H1 (cell line): Measurements from ENCODE around the gene EN1. TPM values are rescaled to one million over a fixed set of nuclear protein-coding genes. Genes with fewer than 3 reads are reported as not detected.
A peak's percentile ranks its signal among the peaks of the same experiment; 100 is the strongest.

ENCODE experiments used
- CTCF ChIA-PET: fragments of 300-600 bp; sonication (Branson Sonifier 250); formaldehyde crosslinking; loops from one replicate; lab custom pipeline; 2021; ENCODE audit not compliant: partially characterized antibody; lab: Charles Lee
- POLR2A ChIA-PET: fragments of 300-600 bp; sonication (Branson Sonifier 250); formaldehyde crosslinking; loops from one replicate; lab custom pipeline; 2021; ENCODE audit warnings: inconsistent platforms; ENCODE audit not compliant: partially characterized antibody; lab: Charles Lee
- DNase-seq, 2 experiments: peaks; one replicate each; pipeline versions ENCODE4 v3.0.0 to v3.0.0-alpha.2; 2010 to 2022; ENCODE audit warnings: low spot score in 2 of 2, low read depth in 1 of 2, mixed read lengths in 1 of 2
- FAIRE-seq: peaks from 2 replicates; lab custom pipeline; 2011; peaks lifted over from hg19 to GRCh38; lab: Jason Lieb, UNC
- H2AFZ ChIP-seq: 2 replicates; pipeline ENCODE4 v1.8.1; 2012; ENCODE audit warnings: low read length, inconsistent platforms
- H2AK5ac ChIP-seq: 2 replicates; pipeline ENCODE4 v1.6.1; 2013; ENCODE audit warnings: low read depth, low read length
- H2BK120ac ChIP-seq: replicated peaks from 2 replicates; pipeline ENCODE3; 2013; ENCODE audit warnings: low read depth, low read length, inconsistent platforms
- H2BK12ac ChIP-seq: 2 replicates; pipeline ENCODE4 v1.6.1; 2013; ENCODE audit warnings: low read depth, low read length
- H2BK15ac ChIP-seq: 2 replicates; pipeline ENCODE4 v1.6.1; 2013; ENCODE audit warnings: low read length
- H2BK20ac ChIP-seq: 2 replicates; pipeline ENCODE4 v1.6.1; 2013; ENCODE audit warnings: low read length
- H2BK5ac ChIP-seq: 2 replicates; pipeline ENCODE4 v1.6.1; 2013; ENCODE audit warnings: low read depth, low read length
- H3K14ac ChIP-seq: 2 replicates; pipeline ENCODE4 v1.6.1; 2013; ENCODE audit warnings: inconsistent platforms; ENCODE audit not compliant: insufficient read length
- H3K18ac ChIP-seq: 2 replicates; pipeline ENCODE4 v1.6.1; 2013; ENCODE audit warnings: low read length; ENCODE audit errors: extremely low read depth
- H3K23ac ChIP-seq: 2 replicates; pipeline ENCODE4 v1.6.1; 2013; ENCODE audit warnings: inconsistent platforms; ENCODE audit not compliant: insufficient read length
- H3K23me2 ChIP-seq: 2 replicates; pipeline ENCODE4 v1.6.1; 2013; ENCODE audit warnings: low read depth, low read length
- H3K27ac ChIP-seq: 2 replicates; pipeline ENCODE4 v1.6.1; 2011; ENCODE audit warnings: low read depth, low read length, inconsistent platforms
- H3K27me3 ChIP-seq, 4 experiments: replicated peaks in 1 of 4; 1 replicate in 1 of 4; 2 replicates in 3 of 4; pipeline versions ENCODE4 v1.6.1 to v1.8.1; 2011 to 2013; ENCODE audit warnings: low read length in 3 of 4, mild to moderate bottlenecking in 3 of 4, inconsistent platforms in 2 of 4, mixed read lengths in 2 of 4, moderate library complexity in 1 of 4; ENCODE audit not compliant: control insufficient read depth in 3 of 4, insufficient read depth in 3 of 4; ENCODE audit errors: extremely low read depth in 1 of 4
- H3K36me3 ChIP-seq, 4 experiments: 2 replicates each; pipeline versions ENCODE4 v1.6.1 to v1.8.1; 2011 to 2013; ENCODE audit warnings: mild to moderate bottlenecking in 4 of 4, low read length in 3 of 4, moderate library complexity in 2 of 4, control low read depth in 1 of 4, inconsistent platforms in 1 of 4; ENCODE audit not compliant: insufficient read depth in 4 of 4, control insufficient read depth in 2 of 4
- H3K4ac ChIP-seq: replicated peaks from 2 replicates; pipeline ENCODE3; 2013; ENCODE audit warnings: low read length, low read depth, mixed read lengths, inconsistent platforms; ENCODE audit not compliant: insufficient read length
- H3K4me1 ChIP-seq, 4 experiments: replicated peaks in 1 of 4; 1 replicate in 1 of 4; 2 replicates in 3 of 4; pipeline versions ENCODE4 v1.6.1 to v1.8.1; 2011 to 2013; ENCODE audit warnings: low read length in 3 of 4, inconsistent platforms in 2 of 4, mixed read lengths in 1 of 4; ENCODE audit not compliant: insufficient read depth in 4 of 4, control insufficient read depth in 3 of 4
- H3K4me2 ChIP-seq, 2 experiments: 2 replicates each; pipeline versions ENCODE4 v1.6.1 to v1.8.1; 2011 to 2013; ENCODE audit warnings: low read depth in 2 of 2, low read length in 2 of 2, control low read depth in 1 of 2, inconsistent platforms in 1 of 2, mild to moderate bottlenecking in 1 of 2; ENCODE audit not compliant: insufficient read depth in 1 of 2
- H3K4me3 ChIP-seq, 4 experiments: fragments of 200-600, 300-600 bp in 1 of 4; sonication (generic), shearing (Covaris generic), sonication (Bioruptor Twin) in 1 of 4; 2 replicates each; pipeline versions ENCODE4 v1.5.1 to v1.8.1; 2011 to 2016; ENCODE audit warnings: low read length in 4 of 4, low read depth in 3 of 4, control low read depth in 2 of 4, inconsistent platforms in 2 of 4, mild to moderate bottlenecking in 2 of 4, mixed read lengths in 1 of 4, moderate library complexity in 1 of 4; ENCODE audit not compliant: insufficient read depth in 2 of 4; ENCODE audit errors: extremely low read depth in 1 of 4
- H3K56ac ChIP-seq: replicated peaks from 2 replicates; pipeline ENCODE3; 2013; ENCODE audit warnings: low read depth, mild to moderate bottlenecking, mixed read lengths, low read length, inconsistent platforms; ENCODE audit not compliant: insufficient read length
- H3K79me1 ChIP-seq: 2 replicates; pipeline ENCODE4 v1.6.1; 2013; ENCODE audit warnings: low read depth, low read length, control low read depth
- H3K79me2 ChIP-seq, 2 experiments: 2 replicates each; pipeline versions ENCODE4 v1.6.1 to v1.8.1; 2012 to 2013; ENCODE audit warnings: low read length in 2 of 2, mild to moderate bottlenecking in 2 of 2, inconsistent platforms in 1 of 2; ENCODE audit not compliant: insufficient read depth in 2 of 2, control insufficient read depth in 1 of 2
- H3K9ac ChIP-seq, 4 experiments: replicated peaks in 1 of 4; 1 replicate in 1 of 4; 2 replicates in 3 of 4; pipeline versions ENCODE4 v1.6.1 to v1.8.1; 2011 to 2013; ENCODE audit warnings: low read depth in 3 of 4, low read length in 3 of 4, control low read depth in 2 of 4, mild to moderate bottlenecking in 2 of 4, moderate library complexity in 2 of 4, inconsistent platforms in 1 of 4; ENCODE audit errors: extremely low read depth in 1 of 4
- H3K9me3 ChIP-seq, 2 experiments: 2 replicates each; pipeline versions ENCODE4 v1.6.1 to v1.8.1; 2012 to 2013; ENCODE audit warnings: mild to moderate bottlenecking in 2 of 2, moderate library complexity in 2 of 2, control low read depth in 1 of 2, inconsistent platforms in 1 of 2, low read depth in 1 of 2, low read length in 1 of 2, mixed read lengths in 1 of 2; ENCODE audit not compliant: insufficient read depth in 2 of 2
- H4K20me1 ChIP-seq, 2 experiments: replicated peaks in 1 of 2; 2 replicates each; pipeline versions ENCODE3 to v1.8.1; 2011 to 2013; ENCODE audit warnings: inconsistent platforms in 2 of 2, low read length in 2 of 2, mild to moderate bottlenecking in 1 of 2; ENCODE audit not compliant: insufficient read depth in 2 of 2, control insufficient read depth in 1 of 2
- H4K5ac ChIP-seq: 2 replicates; pipeline ENCODE4 v1.6.1; 2013; ENCODE audit warnings: low read length, low read depth, mixed read lengths, inconsistent platforms; ENCODE audit not compliant: insufficient read length
- H4K8ac ChIP-seq: 2 replicates; pipeline ENCODE4 v1.8.0; 2013; ENCODE audit warnings: mild to moderate bottlenecking, moderate library complexity, low read length, inconsistent platforms; ENCODE audit not compliant: insufficient read depth; ENCODE audit errors: extremely low read depth
- H4K91ac ChIP-seq: replicated peaks from 2 replicates; pipeline ENCODE3; 2013; ENCODE audit warnings: low read length, mixed read lengths, inconsistent platforms; ENCODE audit not compliant: insufficient read length
- BCL11A ChIP-seq, 2 experiments: IDR thresholded peaks; one replicate each; pipeline ENCODE4 v1.6.1; 2011; ENCODE audit warnings: low read depth in 2 of 2, low read length in 2 of 2, mild to moderate bottlenecking in 2 of 2
- BRCA1 ChIP-seq: IDR thresholded peaks from 2 replicates; pipeline ENCODE4 v1.6.1; 2012; ENCODE audit warnings: low read depth, low read length, improper control_type of control experiment
- CBX8 ChIP-seq: fragments of 300-800, 300-1000 bp; sonication (generic); IDR thresholded peaks from 2 replicates; pipeline ENCODE4 v1.7.1; 2016; ENCODE audit warnings: low read depth, low read length, borderline replicate concordance
- CEBPB ChIP-seq: IDR thresholded peaks from 2 replicates; pipeline ENCODE4 v1.6.1; 2012; ENCODE audit warnings: low read depth, low read length
- E2F6 ChIP-seq: IDR thresholded peaks from 2 replicates; pipeline ENCODE4 v1.6.1; 2012; ENCODE audit warnings: inconsistent platforms
- EZH2 ChIP-seq: fragments of 200-600 bp; sonication (generic); IDR thresholded peaks from 2 replicates; pipeline ENCODE4 v1.7.1; 2012; ENCODE audit warnings: low read depth, mild to moderate bottlenecking, moderate library complexity, low read length, inconsistent platforms; ENCODE audit not compliant: severe bottlenecking
- NRF1 ChIP-seq: IDR thresholded peaks from 2 replicates; pipeline ENCODE4 v1.6.1; 2011; ENCODE audit warnings: mild to moderate bottlenecking, low read depth, low read length, improper control_type of control experiment
- RNF2 ChIP-seq: fragments of 200-900, 300-1000 bp; sonication (generic); IDR thresholded peaks from 2 replicates; pipeline ENCODE4 v1.7.1; 2016; ENCODE audit warnings: borderline replicate concordance, low read depth, mild to moderate bottlenecking, antibody characterized with exemption, low read length; ENCODE audit not compliant: poor library complexity, severe bottlenecking; ENCODE audit errors: missing control alignments
- SUZ12 ChIP-seq: fragments of 200-600 bp; sonication (generic); IDR thresholded peaks from 2 replicates; pipeline ENCODE4 v1.6.1; 2012; ENCODE audit warnings: mild to moderate bottlenecking, inconsistent platforms, low read length, moderate library complexity, mixed read lengths
- WGBS, 2 experiments: shearing (Covaris generic) in 1 of 2; methylation state at CpG; one replicate each; pipeline versions ENCODE4 v1.1.6 to v1.1.7; 2013 to 2015; ENCODE audit warnings: low lambda C conversion rate in 2 of 2, mixed read lengths in 2 of 2, inconsistent platforms in 1 of 2, low coverage in 1 of 2, missing lambda C conversion rate in 1 of 2; ENCODE audit not compliant: insufficient replicate concordance in 2 of 2, insufficient coverage in 1 of 2, insufficient read length in 1 of 2; ENCODE audit errors: extremely low coverage in 1 of 2, missing lambda C conversion rate in 1 of 2; 5-methylcytosine and 5-hydroxymethylcytosine counted together
- polyA plus RNA-seq, 7 experiments: library from polyadenylated mRNA; depleted of rRNA in 3 of 7; stranded (reverse) in 5 of 7; unstranded in 2 of 7; fragments of >200 nt in 5 of 7; fragments of 200-250 nt in 2 of 7; gene quantifications; 1 replicate in 5 of 7; 2 replicates in 1 of 7; 4 replicates in 1 of 7; pipeline versions ENCODE4 v1.2.1 to v1.2.3, GENCODE V29; 2011 to 2013; ENCODE audit warnings: missing spikeins in 2 of 7, mixed read lengths in 2 of 7
- total RNA-seq: library from RNA; stranded (reverse); fragmentation: NEBNext Ultra II Directional; extraction: Animal tissue kit (Norgen Biotek cat#: 25700); gene quantifications from 2 replicates; pipeline ENCODE4 v1.2.1, GENCODE V29; 2021

The EN1 gene
- total and polyA plus RNA-seq, 2 of the 8 experiments (the other 6 are each of a cell fraction or from before 2014, with no cell fraction given) = not detected

- DNase-seq = peak in 1 of 2 experiments; percentile 62
- H3K36me3 ChIP-seq = peaks cover 0 to 6% (median 0%) of the 10 kb centered on the region in 4 experiments; a peak in 1 of 8 replicates
- no peak overlapping the region for H3K4ac ChIP-seq
- H3K4me1 ChIP-seq = peaks cover 2 to 53% (median 37%) of the 10 kb centered on the region in 4 experiments
- no peak overlapping the region for H3K9ac ChIP-seq
- no peaks in the 10 kb centered on the region for H3K79me2 ChIP-seq
- peak overlapping the region; percentile 79 for H3K18ac ChIP-seq
- ChIA-PET CTCF (interaction anchor here (0.7 to 7.4 kb wide), 7 partner anchors 12 to 632 kb away, joined by 3 to 84 read pairs (median 6); partner anchors contain the start of gene EN1), POLR2A (interaction anchor here (1.7 kb wide), 1 partner anchor 15 kb away, joined by 7 read pairs; no protein-coding TSS in a partner anchor)
- peak overlapping the region; percentile 72; the same call in 1 of the 2 replicates for H2BK20ac ChIP-seq
- H4K8ac ChIP-seq = peak overlapping the region; percentile 15; the same call in 1 of the 2 replicates
- H3K4me2 ChIP-seq = peak overlapping the region; percentile 67 to 75
- no peak overlapping the region for H4K91ac ChIP-seq
- TF ChIP-seq CEBPB = no peak
- TF ChIP-seq BCL11A (IDR thresholded peaks at IDR 0.05; ENCODE audit: low read depth in 2 of 2, low read length in 2 of 2) = no peak
- peak; percentile 73 for TF ChIP-seq RNF2
- peak; percentile 88 for TF ChIP-seq SUZ12
- peak; percentile 94 for TF ChIP-seq EZH2
- TF ChIP-seq BRCA1 = no peak
- no peak; the same call in 1 of the 2 replicates for TF ChIP-seq CBX8
- TF ChIP-seq E2F6 = peak; percentile 33; the same call in 1 of the 2 replicates
- no peak for TF ChIP-seq NRF1
- TF ChIP-seq, all 59 proteins: peak for 4
- H3K56ac ChIP-seq = no peak overlapping the region
- FAIRE-seq = no peak
- H2BK120ac ChIP-seq = no peak overlapping the region
- peak overlapping the region; percentile 86; the same call in 1 of the 2 replicates for H2BK12ac ChIP-seq
- H2BK5ac ChIP-seq = no peak overlapping the region
- H3K4me3 ChIP-seq = peak overlapping the region in 2 of 4 experiments; percentile 26 to 55; a peak in 3 of 8 replicates
- no peaks in the 10 kb centered on the region for H3K79me1 ChIP-seq
- H4K5ac ChIP-seq = no peak overlapping the region
- 0 out of 2 replicates have a peak overlapping the region, but pooled peaks have one; percentile 3 for H2AFZ ChIP-seq
- WGBS, 2 experiments = 7% methylated on average over 46 of the region's 50 CpGs; no CpG with 5 or more reads in 1 of the 2 experiments
- H2AK5ac ChIP-seq = no peak overlapping the region
- H3K9me3 ChIP-seq = no peaks in the 10 kb centered on the region
- no peak overlapping the region for H3K23ac ChIP-seq
- H4K20me1 ChIP-seq = peaks cover 8% of the 10 kb centered on the region in 2 experiments
- peaks cover 5% of the 10 kb centered on the region; the same call in 1 of the 2 replicates for H3K23me2 ChIP-seq
- H3K14ac ChIP-seq = no peak overlapping the region
- 0 out of 2 replicates have a peak overlapping the region, but pooled peaks have one; percentile 46 for H2BK15ac ChIP-seq
- H3K27ac ChIP-seq = no peak overlapping the region
- H3K27me3 ChIP-seq = peaks cover 78 to 97% (median 91%) of the 10 kb centered on the region in 4 experiments
Observed at GRCh38 chr2:118856978-118857676, 9.7 kb upstream of the EN1 start.
